Effector memory CD4-positive, alpha-beta T cell (primary cell): Measurements from ENCODE around the gene ARHGEF37.
"Not testable (repeated sequence)": the region's sequence is repeated elsewhere in the genome, so short reads cannot be mapped to it uniquely, and the experiment has no call there.

ENCODE experiments used
- DNase-seq, 3 donors: peaks; one replicate each; pipeline ENCODE4 v3.0.0-alpha.2; 2020
- H3K27ac ChIP-seq: 2 replicates; pipeline ENCODE4 v1.7.0; 2013; ENCODE audit warnings: mild to moderate bottlenecking, low read length, moderate library complexity; ENCODE audit not compliant: insufficient read depth, poor library complexity, severe bottlenecking
- H3K27me3 ChIP-seq: replicated peaks from 2 replicates; pipeline ENCODE4 v1.7.0; 2013; ENCODE audit warnings: mild to moderate bottlenecking, low read length; ENCODE audit not compliant: insufficient read depth, control insufficient read depth, poor library complexity, severe bottlenecking
- H3K36me3 ChIP-seq: 2 replicates; pipeline ENCODE4 v1.7.0; 2013; ENCODE audit warnings: mild to moderate bottlenecking, low read length, moderate library complexity; ENCODE audit not compliant: control insufficient read depth, insufficient read depth
- H3K4me1 ChIP-seq: 2 replicates; pipeline ENCODE4 v1.7.0; 2013; ENCODE audit warnings: low read length, mild to moderate bottlenecking; ENCODE audit not compliant: control insufficient read depth, insufficient read depth, poor library complexity, severe bottlenecking
- H3K4me3 ChIP-seq: 2 replicates; pipeline ENCODE4 v1.7.0; 2013; ENCODE audit warnings: low read length, low read depth, mild to moderate bottlenecking; ENCODE audit not compliant: insufficient read depth, poor library complexity, severe bottlenecking
- H3K9me3 ChIP-seq: 2 replicates; pipeline ENCODE4 v1.7.0; 2013; ENCODE audit warnings: mild to moderate bottlenecking, low read length, moderate library complexity; ENCODE audit not compliant: control insufficient read depth
- total RNA-seq, 3 donors: gene quantifications; one replicate each; lab custom pipeline; 2026; lab: John Stamatoyannopoulos, UW

The ARHGEF37 gene
- 0.69 to 1.7 (median 0.97) reads per million in 3 donors for total RNA-seq

GRCh38 chr5:149581192-149581861 lies at the start of gene ARHGEF37:
TSS of gene ARHGEF37 (plus strand) at chr5:149581498. CDS start at chr5:149597770, 16,272 bp downstream.
- no peaks in the 10 kb centered on the region for H3K4me1 ChIP-seq

GRCh38 chr5:149532413-149532812 lies 48.9 kb upstream of the ARHGEF37 start:
- no peak for DNase-seq
- Histone ChIP-seq H3K4me1 (peaks cover 15% of the 10 kb centered on the region), H3K4me3 (no peak overlapping the region), H3K27ac (no peak overlapping the region), H3K36me3 (no peaks in the 10 kb centered on the region), H3K27me3 (no peaks in the 10 kb centered on the region), H3K9me3 (no peaks in the 10 kb centered on the region)

More at GRCh38 chr5:149581192-149581861, at the start of gene ARHGEF37:
- Histone ChIP-seq H3K9me3 (no peaks in the 10 kb centered on the region), H3K4me3 (peak within 1 kb of the TSS; percentile 55), H3K36me3 (no peaks in the 10 kb centered on the region), H3K27ac (no peak within 1 kb of the TSS), H3K27me3 (no peaks in the 10 kb centered on the region)
- no peak for DNase-seq

GRCh38 chr5:149535787-149536186 lies 45.5 kb upstream of the ARHGEF37 start:
- not testable (repeated sequence) for DNase-seq, H3K36me3 ChIP-seq, H3K4me3 ChIP-seq, H3K27me3 ChIP-seq, H3K27ac ChIP-seq, H3K9me3 ChIP-seq
- H3K4me1 ChIP-seq = peaks cover 20% of the 10 kb centered on the region

- H3K27me3 ChIP-seq = no peaks in the 10 kb centered on the region
- no peak overlapping the region for H3K4me3 ChIP-seq
- H3K9me3 ChIP-seq = no peaks in the 10 kb centered on the region
- DNase-seq = no peak
- H3K36me3 ChIP-seq = no peaks in the 10 kb centered on the region
- peaks cover 20% of the 10 kb centered on the region for H3K4me1 ChIP-seq
- H3K27ac ChIP-seq = no peak overlapping the region
Observed at GRCh38 chr5:149537374-149537975, 43.8 kb upstream of the ARHGEF37 start.

- Histone ChIP-seq H3K4me3 (no peak overlapping the region), H3K27me3 (no peaks in the 10 kb centered on the region), H3K4me1 (peaks cover 31% of the 10 kb centered on the region), H3K9me3 (no peaks in the 10 kb centered on the region), H3K36me3 (peaks cover 14% of the 10 kb centered on the region), H3K27ac (no peak overlapping the region)
- no peak for DNase-seq
Observed at GRCh38 chr5:149540089-149540488, 41.2 kb upstream of the ARHGEF37 start.

GRCh38 chr5:149541893-149542292 lies 39.4 kb upstream of the ARHGEF37 start:
- H3K27me3 ChIP-seq = no peaks in the 10 kb centered on the region
- peaks cover 21% of the 10 kb centered on the region for H3K4me1 ChIP-seq
- H3K27ac ChIP-seq = no peak overlapping the region
- H3K36me3 ChIP-seq = peaks cover 31% of the 10 kb centered on the region
- no peaks in the 10 kb centered on the region for H3K9me3 ChIP-seq
- DNase-seq = no peak
- H3K4me3 ChIP-seq = no peak overlapping the region

GRCh38 chr5:149543361-149544027 lies 37.8 kb upstream of the ARHGEF37 start:
- peaks cover 27% of the 10 kb centered on the region for H3K4me1 ChIP-seq
- no peak overlapping the region for H3K27ac ChIP-seq
- H3K27me3 ChIP-seq = no peaks in the 10 kb centered on the region
- H3K4me3 ChIP-seq = no peak overlapping the region
- H3K36me3 ChIP-seq = peaks cover 36% of the 10 kb centered on the region
- no peaks in the 10 kb centered on the region for H3K9me3 ChIP-seq
- DNase-seq = no peak

- Histone ChIP-seq H3K9me3 (no peaks in the 10 kb centered on the region), H3K36me3 (peaks cover 36% of the 10 kb centered on the region), H3K27ac (no peak overlapping the region), H3K4me1 (peaks cover 29% of the 10 kb centered on the region), H3K27me3 (no peaks in the 10 kb centered on the region), H3K4me3 (no peak overlapping the region)
- no peak for DNase-seq
Observed at GRCh38 chr5:149544028-149544420, 37.3 kb upstream of the ARHGEF37 start.

GRCh38 chr5:149545327-149545726 lies 36.0 kb upstream of the ARHGEF37 start:
- DNase-seq = no peak
- Histone ChIP-seq H3K36me3 (peaks cover 36% of the 10 kb centered on the region), H3K27ac (no peak overlapping the region), H3K27me3 (no peaks in the 10 kb centered on the region), H3K4me3 (no peak overlapping the region), H3K4me1 (peaks cover 23% of the 10 kb centered on the region), H3K9me3 (no peaks in the 10 kb centered on the region)

- Histone ChIP-seq H3K27me3 (no peaks in the 10 kb centered on the region), H3K27ac (no peak overlapping the region), H3K4me3 (no peak overlapping the region), H3K9me3 (no peaks in the 10 kb centered on the region), H3K4me1 (peaks cover 27% of the 10 kb centered on the region), H3K36me3 (peaks cover 36% of the 10 kb centered on the region)
- DNase-seq = no peak
Observed at GRCh38 chr5:149546974-149547373, 34.3 kb upstream of the ARHGEF37 start.
